Stimulated activated CD4-positive, alpha-beta T cell treated with anti-CD3 and anti-CD28 coated beads, Interleukin-1b, Interleukin-23, amount 100 ng/mL, for 48 hours (primary cell): ENCODE measurements around the gene RPLP2.

Source experiments
- DNase-seq: peaks from one replicate; pipeline ENCODE4 v3.0.0-alpha.2; 2020

RPLP2 gene

GRCh38 chr11:854601-855329 lies 45.0 kb downstream of the RPLP2 start:
- DNase-seq, result no peak

DNA sequence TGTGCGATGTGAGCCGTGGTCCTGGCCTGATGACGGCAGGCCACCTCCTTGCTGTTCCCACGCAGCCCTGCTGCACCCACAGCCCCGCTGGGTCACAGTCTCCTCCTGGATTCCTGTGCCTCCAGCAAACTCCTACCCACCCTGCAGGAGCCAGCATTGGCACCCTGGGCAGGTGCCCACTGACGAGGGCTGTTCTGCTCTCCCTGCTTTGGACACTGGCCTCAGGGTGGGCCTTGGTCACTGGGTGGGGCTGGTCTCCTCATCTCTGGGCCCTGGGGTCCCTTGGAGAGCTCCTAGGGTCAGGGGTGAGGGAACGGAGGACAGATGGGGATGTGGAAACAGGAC lies 45.5 kb downstream of the RPLP2 start:
- DNase-seq, result no peak

DNA sequence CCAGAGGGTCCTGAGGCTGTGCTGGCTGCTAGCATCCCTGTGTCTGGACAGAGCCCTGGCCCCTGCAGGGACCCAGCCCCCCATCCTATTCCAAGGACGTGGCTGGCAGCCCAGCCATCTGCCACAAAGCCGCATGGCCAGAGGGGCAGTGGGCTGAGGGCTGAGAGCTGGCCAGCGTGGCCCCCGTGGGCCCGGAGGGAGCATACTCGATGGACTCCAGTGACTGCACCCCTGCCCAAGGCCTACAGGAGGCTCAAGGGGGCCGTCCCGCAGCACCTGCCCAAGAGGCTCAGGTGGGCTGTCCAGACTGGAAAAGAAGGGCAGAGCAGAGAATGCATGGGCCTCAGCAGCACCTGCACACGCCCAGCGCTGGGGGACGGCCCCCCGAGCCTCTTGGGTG lies 46.0 kb downstream of the RPLP2 start:
- no peak for DNase-seq

DNA sequence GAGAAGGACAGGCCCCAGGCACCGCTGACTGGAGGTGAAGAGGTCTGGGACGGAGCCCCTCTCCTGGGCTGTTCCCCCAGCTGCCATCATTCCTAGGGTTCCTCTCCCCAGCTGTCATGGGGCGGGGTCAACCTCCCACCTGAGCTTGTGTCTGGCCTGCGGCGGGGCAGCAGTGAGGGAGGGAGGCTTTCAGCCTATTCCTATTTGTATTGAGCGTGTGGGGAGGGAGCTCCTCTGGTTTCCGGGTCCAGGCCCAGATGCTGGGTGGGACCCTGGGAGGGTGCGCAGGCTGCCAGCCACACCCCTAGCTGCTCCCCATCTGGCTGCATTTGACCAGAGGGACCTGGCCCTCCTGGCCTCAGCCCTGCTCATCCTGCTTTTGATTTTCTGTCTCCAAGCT lies 46.6 kb downstream of the RPLP2 start:
- DNase-seq, result no peak

DNA sequence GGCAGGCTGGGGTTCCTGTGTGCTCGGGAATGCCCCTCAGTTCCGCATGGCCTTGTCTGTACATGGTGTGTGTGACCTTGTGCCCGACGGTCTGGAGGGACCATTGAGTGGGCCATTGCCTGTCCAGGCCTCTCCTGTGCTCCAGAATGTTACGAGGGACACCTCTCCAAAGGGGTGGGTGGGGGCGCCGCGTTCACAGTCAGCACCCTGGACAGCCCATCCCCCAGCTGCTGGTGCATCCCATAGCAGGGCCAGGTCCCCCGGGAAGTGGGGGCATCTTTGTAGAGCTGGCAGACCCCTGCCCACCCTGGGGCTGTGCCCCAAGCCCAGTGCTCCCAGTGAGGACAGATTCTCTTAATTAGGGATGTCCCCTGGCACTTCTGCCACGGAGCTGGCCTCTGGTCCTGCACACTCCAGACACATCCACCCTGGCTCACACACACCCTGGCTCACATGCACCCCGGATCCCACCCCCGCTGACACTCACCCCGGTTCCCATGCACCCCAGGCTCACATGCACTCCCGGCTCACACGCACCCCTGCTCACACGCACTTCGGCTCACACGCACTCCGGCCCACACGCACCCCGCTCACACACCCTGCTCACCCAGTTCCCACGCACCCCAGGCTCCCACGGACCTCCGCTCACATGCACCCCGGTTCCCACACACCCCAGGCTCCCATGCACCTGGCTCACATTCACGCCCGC lies 48.4 kb downstream of the RPLP2 start:
- DNase-seq, result no peak

DNA sequence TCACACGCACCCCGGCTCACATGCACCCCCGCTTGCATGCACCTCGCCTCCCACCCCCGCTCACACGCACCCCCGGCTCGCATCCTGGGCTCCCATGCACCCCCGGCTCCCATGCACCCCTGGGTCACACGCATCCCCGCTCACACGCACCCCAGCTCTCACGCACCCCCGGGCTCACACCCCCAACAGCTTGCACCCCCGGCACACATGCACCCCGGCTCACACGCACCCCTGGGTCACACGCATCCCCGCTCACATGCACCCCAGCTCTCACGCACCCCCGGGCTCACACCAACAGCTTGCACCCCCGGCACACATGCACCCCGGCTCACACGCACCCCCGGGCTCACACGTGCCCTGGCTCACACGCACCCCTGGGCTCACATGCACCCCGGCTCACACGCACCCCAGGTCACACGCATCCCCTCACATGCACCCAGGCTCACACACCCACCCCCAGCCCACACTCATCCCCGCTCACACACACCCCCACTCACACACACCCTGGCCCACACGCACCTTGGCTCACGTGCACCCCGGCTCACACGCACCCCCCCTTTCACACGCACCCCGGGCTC lies 49.1 kb downstream of the RPLP2 start:
- no peak for DNase-seq

GRCh38 chr11:859394-860131 lies 49.8 kb downstream of the RPLP2 start:
- DNase-seq, result no peak

DNA sequence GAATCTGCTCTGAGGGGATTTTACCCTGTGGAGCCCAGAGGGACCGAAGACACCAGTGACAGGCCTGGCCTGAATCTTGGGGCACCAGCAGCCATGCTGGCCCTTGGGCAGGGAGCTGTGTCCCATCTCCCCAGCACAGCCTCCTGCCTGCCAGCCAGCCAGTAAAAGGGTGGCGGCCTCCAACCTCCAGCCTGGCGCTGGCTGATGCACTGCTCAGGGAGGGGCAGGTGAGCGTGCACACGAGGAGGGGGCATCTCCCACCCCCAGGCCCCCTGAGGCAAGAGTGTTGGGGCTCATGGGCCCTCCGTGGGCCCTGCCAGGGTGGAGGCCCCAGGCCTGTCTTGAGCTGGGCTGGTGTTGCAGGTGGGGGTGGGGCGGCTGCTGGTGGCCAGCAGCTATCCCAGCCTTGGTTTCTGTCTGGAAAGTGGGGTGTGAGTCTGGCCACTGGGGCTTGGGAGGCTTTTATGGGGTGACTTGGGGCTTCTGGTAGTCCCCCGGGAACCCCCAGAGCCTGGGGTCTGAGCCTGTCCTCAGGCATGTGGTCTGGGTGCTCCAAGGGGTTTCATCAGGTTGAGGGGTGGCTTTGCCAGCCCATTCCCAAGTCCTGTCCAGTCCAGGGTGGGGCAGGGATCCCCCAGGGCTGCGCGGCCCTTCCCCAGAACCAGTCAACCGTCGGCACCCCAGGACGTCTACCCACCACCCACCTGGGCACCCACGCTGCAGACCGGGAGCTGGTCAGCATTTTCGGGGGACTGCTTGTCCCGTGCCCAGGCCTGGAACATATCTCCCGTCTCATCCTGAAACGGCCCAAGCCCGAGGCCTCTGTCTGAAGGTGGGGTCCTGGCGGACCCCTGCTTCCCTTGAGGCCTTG lies 50.7 kb downstream of the RPLP2 start:
- DNase-seq, result no peak

- no peak for DNase-seq
These were observed 51.3 kb downstream of the RPLP2 start for GRCh38 chr11:861105-861479.

DNA sequence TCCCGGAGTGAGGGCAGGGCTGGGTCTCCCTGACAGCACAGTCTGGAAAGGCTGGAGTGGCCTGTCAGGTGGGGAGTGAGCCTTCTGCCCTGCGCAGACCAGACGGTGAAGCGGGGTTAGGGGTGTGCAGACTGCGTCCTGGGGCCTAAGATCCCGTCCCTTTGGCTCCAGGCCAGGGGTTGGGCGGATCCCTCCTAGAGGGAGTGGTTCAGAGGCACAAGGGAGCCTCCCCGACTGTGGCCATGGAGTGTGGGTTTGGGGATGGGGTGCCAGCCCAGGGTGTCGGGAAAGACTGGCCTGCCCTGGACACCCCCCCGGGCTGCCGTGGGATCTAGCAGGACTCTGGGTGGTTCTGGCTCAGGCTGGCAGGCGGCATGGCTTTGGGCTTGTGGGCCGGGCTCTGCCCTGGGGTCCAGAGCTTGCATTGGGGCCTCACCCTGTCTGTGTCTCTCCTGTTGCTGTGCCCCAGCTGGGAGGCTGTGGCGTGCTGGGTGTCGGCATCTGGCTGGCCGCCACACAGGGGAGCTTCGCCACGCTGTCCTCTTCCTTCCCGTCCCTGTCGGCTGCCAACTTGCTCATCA lies 52.4 kb downstream of the RPLP2 start:
- no peak for DNase-seq
